Measurements from ENCODE around the gene TOP2B. TPM values are rescaled to one million over a fixed set of nuclear protein-coding genes. Genes with fewer than 3 reads are reported as not detected.

TOP2B gene
- total and polyA plus RNA-seq, 9 of the 15 experiments (the other 6 are each of a cell fraction or from before 2014, with no cell fraction given), result 45.3 to 186 (median 134) TPM

GRCh38 chr3:25648925-25649830, 15.5 kb downstream of the TOP2B start (continued):
- TF ChIP-seq ZNF407 (IDR thresholded peaks at IDR 0.05; ENCODE audit: low read depth) (no peak), ZNF75A (CRISPR knock-in tag; IDR thresholded peaks at IDR 0.05) (no peak), ZNF41 (CRISPR knock-in tag; conservative IDR thresholded peaks at IDR 0.05) (no peak), NR2F6 (CRISPR knock-in tag; IDR thresholded peaks at IDR 0.05) (no peak), ZNF174 (CRISPR knock-in tag; IDR thresholded peaks at IDR 0.05) (no peak), TCF7L2 (IDR thresholded peaks at IDR 0.05; ENCODE audit: low read depth, low read length) (no peak), ZFP91 (CRISPR knock-in tag; IDR thresholded peaks at IDR 0.05) (no peak), ADNP (tag; IDR thresholded peaks at IDR 0.05) (no peak), ELK3 (CRISPR knock-in tag; IDR thresholded peaks at IDR 0.05) (no peak), MED1 (CRISPR knock-in tag; IDR thresholded peaks at IDR 0.05; ENCODE audit: borderline replicate concordance) (no peak), KDM1A (IDR thresholded peaks at IDR 0.05) (no peak), XRCC5 (IDR thresholded peaks at IDR 0.05; ENCODE audit: low read depth, low read length) (no peak), ZNF398 (CRISPR knock-in tag; IDR thresholded peaks at IDR 0.05) (no peak)
